C4-2B (cell line): ENCODE data around the gene DPEP3.

ENCODE experiments used
- ZFX ChIP-seq: fragments of 450-650 bp; IDR thresholded peaks from 2 replicates; pipeline ENCODE4 v1.6.1; 2017
- TF ChIP-seq, protein P1 (sequence below): fragments of 450-650 bp; conservative IDR thresholded peaks from 2 replicates; pipeline ENCODE4 v1.5.1; 2017; ENCODE audit warnings: mild to moderate bottlenecking

DNA sequence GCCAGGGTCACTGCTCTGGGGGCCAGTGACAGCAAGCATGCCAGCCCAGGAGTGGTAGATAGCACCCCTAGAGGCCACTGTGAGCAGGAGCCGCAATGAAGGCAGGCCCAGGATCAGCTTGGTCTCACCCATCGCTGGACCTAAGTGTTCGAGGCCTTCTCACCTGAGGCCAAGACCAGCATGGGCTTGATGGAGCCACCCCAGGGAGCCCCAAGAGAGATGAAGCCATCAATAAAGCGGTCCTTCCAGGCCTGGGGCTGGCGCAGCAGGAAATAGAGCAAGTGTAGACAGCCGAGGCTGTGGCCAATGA, 38.1 kb downstream of the DPEP3 start:
- TF ChIP-seq, protein P1, sequence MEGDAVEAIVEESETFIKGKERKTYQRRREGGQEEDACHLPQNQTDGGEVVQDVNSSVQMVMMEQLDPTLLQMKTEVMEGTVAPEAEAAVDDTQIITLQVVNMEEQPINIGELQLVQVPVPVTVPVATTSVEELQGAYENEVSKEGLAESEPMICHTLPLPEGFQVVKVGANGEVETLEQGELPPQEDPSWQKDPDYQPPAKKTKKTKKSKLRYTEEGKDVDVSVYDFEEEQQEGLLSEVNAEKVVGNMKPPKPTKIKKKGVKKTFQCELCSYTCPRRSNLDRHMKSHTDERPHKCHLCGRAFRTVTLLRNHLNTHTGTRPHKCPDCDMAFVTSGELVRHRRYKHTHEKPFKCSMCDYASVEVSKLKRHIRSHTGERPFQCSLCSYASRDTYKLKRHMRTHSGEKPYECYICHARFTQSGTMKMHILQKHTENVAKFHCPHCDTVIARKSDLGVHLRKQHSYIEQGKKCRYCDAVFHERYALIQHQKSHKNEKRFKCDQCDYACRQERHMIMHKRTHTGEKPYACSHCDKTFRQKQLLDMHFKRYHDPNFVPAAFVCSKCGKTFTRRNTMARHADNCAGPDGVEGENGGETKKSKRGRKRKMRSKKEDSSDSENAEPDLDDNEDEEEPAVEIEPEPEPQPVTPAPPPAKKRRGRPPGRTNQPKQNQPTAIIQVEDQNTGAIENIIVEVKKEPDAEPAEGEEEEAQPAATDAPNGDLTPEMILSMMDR: peak; percentile 85
- TF ChIP-seq ZFX: no peak
